OCI-LY1 (cell line): ENCODE results near the gene CNTNAP5.

Source experiments
- H2AFZ ChIP-seq: fragments of 200-600 bp; sonication (generic), shearing (Covaris generic); 2 replicates; pipeline ENCODE4 v1.6.0; 2014; ENCODE audit warnings: antibody characterized with exemption, mild to moderate bottlenecking, low read length
- H3F3A ChIP-seq: fragments of 200-600 bp; sonication (generic), shearing (Covaris generic); 2 replicates; pipeline ENCODE4 v1.6.0; 2014; ENCODE audit warnings: mild to moderate bottlenecking, antibody characterized with exemption, low read length, moderate library complexity; ENCODE audit not compliant: insufficient read depth
- H3K27ac ChIP-seq: fragments of 200-600 bp; sonication (generic); 2 replicates; pipeline ENCODE4 v1.5.1; 2014; ENCODE audit warnings: low read length, mixed run types, mild to moderate bottlenecking, low read depth; ENCODE audit not compliant: poor library complexity, severe bottlenecking
- H3K27me3 ChIP-seq: fragments of 200-600 bp; sonication (generic); 2 replicates; pipeline ENCODE4 v1.6.0; 2014; ENCODE audit warnings: antibody characterized with exemption, mild to moderate bottlenecking, low read length, moderate library complexity; ENCODE audit not compliant: insufficient read depth
- H3K36me3 ChIP-seq: fragments of 200-600 bp; sonication (generic); 2 replicates; pipeline ENCODE4 v1.6.1; 2014; ENCODE audit warnings: mild to moderate bottlenecking, antibody characterized with exemption, low read length, moderate library complexity, mixed read lengths; ENCODE audit not compliant: insufficient read depth
- H3K4me1 ChIP-seq: fragments of 200-600 bp; sonication (generic); 2 replicates; pipeline ENCODE4 v1.5.1; 2014; ENCODE audit warnings: mild to moderate bottlenecking, low read length, moderate library complexity; ENCODE audit not compliant: insufficient read depth, severe bottlenecking
- H3K4me2 ChIP-seq: fragments of 200-600 bp; sonication (generic), shearing (Covaris generic); 2 replicates; pipeline ENCODE4 v1.6.1; 2014; ENCODE audit warnings: low read length
- H3K4me3 ChIP-seq: fragments of 200-600 bp; sonication (generic); 2 replicates; pipeline ENCODE4 v1.5.1; 2014; ENCODE audit warnings: low read length, low read depth, mild to moderate bottlenecking, mixed read lengths; ENCODE audit not compliant: poor library complexity, severe bottlenecking
- H3K79me2 ChIP-seq: fragments of 200-600 bp; shearing (Covaris generic); 2 replicates; pipeline ENCODE4 v1.6.1; 2016; ENCODE audit warnings: mixed run types, low read length, mixed read lengths; ENCODE audit not compliant: insufficient read depth
- H3K9ac ChIP-seq: fragments of 200-600 bp; sonication (generic), shearing (Covaris generic); 2 replicates; pipeline ENCODE4 v1.6.1; 2014; ENCODE audit warnings: mild to moderate bottlenecking, low read length, mixed read lengths
- H3K9me2 ChIP-seq: fragments of 200-600 bp; sonication (generic), shearing (Covaris generic); 2 replicates; pipeline ENCODE4 v1.6.1; 2014; ENCODE audit warnings: low read depth, mild to moderate bottlenecking, low read length, mixed read lengths
- H3K9me3 ChIP-seq: fragments of 200-600 bp; shearing (Covaris generic); 2 replicates; pipeline ENCODE4 v1.6.1; 2014; ENCODE audit warnings: low read length, mixed read lengths
- H4K20me1 ChIP-seq: fragments of 200-600 bp; sonication (generic), shearing (Covaris generic); 2 replicates; pipeline ENCODE4 v1.6.0; 2016; ENCODE audit warnings: mild to moderate bottlenecking, low read length; ENCODE audit not compliant: insufficient read depth
- CTCF ChIP-seq: fragments of 200-600 bp; sonication (generic), shearing (Covaris generic); IDR thresholded peaks from 2 replicates; pipeline ENCODE4 v1.5.1; 2017; ENCODE audit warnings: mild to moderate bottlenecking, antibody characterized with exemption, low read length, moderate library complexity, mixed read lengths
- EZH2 ChIP-seq: fragments of 200-600 bp; sonication (generic), shearing (Covaris generic); IDR thresholded peaks from 2 replicates; pipeline ENCODE4 v1.8.0; 2017; ENCODE audit warnings: borderline replicate concordance, mixed run types, mild to moderate bottlenecking, antibody characterized with exemption, low read length, moderate library complexity, mixed read lengths

CNTNAP5 gene

DNA sequence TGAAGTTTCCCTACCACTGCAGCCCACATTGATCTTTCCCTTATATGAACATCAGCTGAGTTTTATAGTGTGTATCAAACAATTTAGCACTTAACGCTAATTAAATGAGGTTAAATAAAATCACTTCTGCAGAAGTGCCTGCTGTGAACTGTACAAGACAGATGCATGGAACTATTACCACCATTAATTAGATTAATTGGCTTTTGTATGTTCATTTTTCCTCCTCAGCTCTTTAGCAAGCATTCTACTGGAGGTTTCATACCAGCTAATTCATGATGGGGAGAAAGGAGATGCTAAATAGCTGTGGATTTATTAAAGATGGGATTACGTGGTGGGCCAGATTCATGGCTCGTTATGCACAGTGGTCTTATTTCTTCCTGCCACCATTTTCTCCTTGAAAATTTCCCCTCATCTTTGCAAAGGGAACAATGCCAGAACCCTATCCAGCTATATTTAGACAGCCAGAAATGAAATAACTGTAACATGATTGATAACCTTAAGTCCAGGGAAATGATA lies 96.7 kb downstream of the CNTNAP5 start:
- H3F3A ChIP-seq, result no peaks in the 10 kb centered on the region
- no peak overlapping the region for H3K27ac ChIP-seq
- H2AFZ ChIP-seq, result no peak overlapping the region
- no peak overlapping the region for H3K4me2 ChIP-seq
- H3K4me3 ChIP-seq, result no peak overlapping the region
- no peak overlapping the region for H3K9ac ChIP-seq
- no peaks in the 10 kb centered on the region for H4K20me1 ChIP-seq
- H3K27me3 ChIP-seq, result no peaks in the 10 kb centered on the region
- no peak for TF ChIP-seq EZH2
- TF ChIP-seq CTCF, result no peak
- H3K79me2 ChIP-seq, result no peaks in the 10 kb centered on the region
- no peaks in the 10 kb centered on the region for H3K4me1 ChIP-seq
- H3K9me2 ChIP-seq, result no peaks in the 10 kb centered on the region
- H3K9me3 ChIP-seq, result no peaks in the 10 kb centered on the region
- H3K36me3 ChIP-seq, result no peaks in the 10 kb centered on the region

- H3K27ac ChIP-seq, result no peak overlapping the region
These were observed 97.3 kb downstream of the CNTNAP5 start for GRCh38 chr2:124122340-124122739.

GRCh38 chr2:124131276-124131675 lies 106.2 kb downstream of the CNTNAP5 start:
- no peaks in the 10 kb centered on the region for H3K9me3 ChIP-seq
- H3K79me2 ChIP-seq, result no peaks in the 10 kb centered on the region
- no peak overlapping the region for H3K27ac ChIP-seq
- H3K9ac ChIP-seq, result no peak overlapping the region
- H3K36me3 ChIP-seq, result no peaks in the 10 kb centered on the region
- H3K4me3 ChIP-seq, result no peak overlapping the region
- TF ChIP-seq CTCF, result no peak
- TF ChIP-seq EZH2, result no peak
- no peaks in the 10 kb centered on the region for H3K4me1 ChIP-seq
- no peak overlapping the region for H2AFZ ChIP-seq
- H3K27me3 ChIP-seq, result no peaks in the 10 kb centered on the region
- no peaks in the 10 kb centered on the region for H4K20me1 ChIP-seq
- no peaks in the 10 kb centered on the region for H3F3A ChIP-seq
- no peak overlapping the region for H3K4me2 ChIP-seq
- H3K9me2 ChIP-seq, result no peaks in the 10 kb centered on the region

More at GRCh38 chr2:124122340-124122739, 97.3 kb downstream of the CNTNAP5 start:
- Histone ChIP-seq H3F3A (no peaks in the 10 kb centered on the region), H3K9me3 (no peaks in the 10 kb centered on the region), H3K4me2 (no peak overlapping the region), H3K9ac (no peak overlapping the region), H2AFZ (no peak overlapping the region), H3K27me3 (no peaks in the 10 kb centered on the region), H3K4me1 (no peaks in the 10 kb centered on the region), H3K9me2 (no peaks in the 10 kb centered on the region), H3K4me3 (no peak overlapping the region), H3K36me3 (no peaks in the 10 kb centered on the region), H4K20me1 (no peaks in the 10 kb centered on the region), H3K79me2 (no peaks in the 10 kb centered on the region)
- TF ChIP-seq EZH2 (no peak), CTCF (no peak)
